Karpas-422 (cell line): Measurements from ENCODE around the gene FCER2. TPM values are rescaled to one million over a fixed set of nuclear protein-coding genes. Genes with fewer than 3 reads are reported as not detected.
A peak's percentile ranks its signal among the peaks of the same experiment; 100 is the strongest.

ENCODE experiments used
- DNase-seq: peaks from one replicate; pipeline ENCODE4 v3.0.0-alpha.2; 2015
- H2AFZ ChIP-seq: fragments of 200-600 bp; sonication (generic); 2 replicates; pipeline ENCODE4 v1.6.1; 2014; ENCODE audit warnings: antibody characterized with exemption, low read length, mixed read lengths
- H3K27ac ChIP-seq: fragments of 200-600 bp; sonication (generic); 2 replicates; pipeline ENCODE4 v1.5.1; 2014; ENCODE audit warnings: mild to moderate bottlenecking, low read length, moderate library complexity
- H3K27me3 ChIP-seq: fragments of 200-600 bp; sonication (generic); 2 replicates; pipeline ENCODE4 v1.6.1; 2014; ENCODE audit warnings: low read length, mixed read lengths
- H3K36me3 ChIP-seq: fragments of 200-600 bp; sonication (generic); 2 replicates; pipeline ENCODE4 v1.6.1; 2014; ENCODE audit warnings: low read length, mixed read lengths; ENCODE audit not compliant: insufficient read depth
- H3K4me1 ChIP-seq: fragments of 200-600 bp; sonication (generic); 2 replicates; pipeline ENCODE4 v1.6.1; 2014; ENCODE audit warnings: mild to moderate bottlenecking, low read length, mixed read lengths
- H3K4me2 ChIP-seq: fragments of 200-600 bp; sonication (generic); 2 replicates; pipeline ENCODE4 v1.6.1; 2014; ENCODE audit warnings: low read length, low read depth, mild to moderate bottlenecking; ENCODE audit not compliant: poor library complexity, severe bottlenecking
- H3K4me3 ChIP-seq: fragments of 200-600 bp; sonication (generic); 2 replicates; pipeline ENCODE4 v1.5.1; 2014; ENCODE audit warnings: mild to moderate bottlenecking, antibody characterized with exemption, low read length, mixed read lengths
- H3K79me2 ChIP-seq: fragments of 200-600 bp; sonication (generic); 2 replicates; pipeline ENCODE4 v1.6.1; 2014; ENCODE audit warnings: mild to moderate bottlenecking, low read length, mixed read lengths
- H3K9ac ChIP-seq: fragments of 200-600 bp; sonication (generic); 2 replicates; pipeline ENCODE4 v1.6.0; 2014; ENCODE audit warnings: low read length
- H3K9me2 ChIP-seq: fragments of 200-600 bp; sonication (generic), shearing (Covaris generic); replicated peaks from 2 replicates; pipeline ENCODE4 v1.6.0; 2014; ENCODE audit warnings: mild to moderate bottlenecking, low read length, moderate library complexity; ENCODE audit not compliant: insufficient read depth
- H3K9me3 ChIP-seq: fragments of 300-700, 200-600 bp; sonication (generic); 2 replicates; pipeline ENCODE4 v1.6.1; 2014; ENCODE audit warnings: low read length, mixed read lengths
- H4K20me1 ChIP-seq: fragments of 200-600 bp; sonication (generic); 2 replicates; pipeline ENCODE4 v1.6.1; 2014; ENCODE audit warnings: mild to moderate bottlenecking, antibody characterized with exemption, low read length, low read depth; ENCODE audit not compliant: insufficient read depth
- total RNA-seq: library from RNA; depleted of rRNA; stranded (reverse); fragments of >200 nt; shearing (Covaris generic); gene quantifications from 2 replicates; pipeline ENCODE4 v1.2.3, GENCODE V29; 2014; ENCODE audit warnings: low replicate concordance

FCER2 gene
- total RNA-seq, 1 experiment from 2014 or later: not detected

DNA sequence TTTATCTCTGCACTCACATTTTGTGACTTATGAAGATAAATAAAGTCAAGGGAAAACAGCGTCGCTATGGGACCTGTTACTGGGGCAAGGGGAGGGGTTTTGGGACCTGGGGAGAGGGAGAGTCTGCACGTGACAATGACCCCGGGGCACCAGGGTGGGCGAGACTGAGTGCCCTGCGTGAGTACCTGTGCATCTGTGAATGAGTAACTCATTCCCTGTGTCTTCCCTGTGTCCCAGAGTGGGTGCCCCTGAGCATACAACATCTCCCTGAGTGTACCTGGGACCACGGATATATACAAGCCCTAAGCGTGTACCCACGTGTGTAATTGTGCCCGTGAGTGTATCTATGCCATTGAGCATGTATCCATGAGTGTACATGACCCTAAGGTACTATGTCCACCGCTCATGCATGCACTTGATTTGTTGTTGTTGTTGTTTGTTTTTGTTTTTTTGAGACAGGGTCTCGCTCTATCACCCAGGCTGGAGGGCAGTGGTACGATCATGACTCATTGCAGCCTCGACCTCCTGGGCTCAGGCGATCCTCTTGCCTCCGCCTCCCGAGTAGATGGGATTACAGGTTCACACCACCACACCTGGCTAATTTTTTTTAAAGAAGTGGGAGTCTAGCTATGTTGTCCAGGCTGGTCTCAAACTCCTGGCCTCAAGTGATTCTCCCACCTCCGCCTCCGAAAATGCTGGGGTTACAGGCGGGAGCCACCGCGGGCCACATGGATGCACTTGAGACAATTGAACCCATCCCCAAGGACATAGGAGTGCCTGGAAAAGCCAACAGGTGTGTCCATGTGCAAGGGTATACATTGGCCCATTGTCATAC, 21.9 kb downstream of the FCER2 start:
- peak overlapping the region; percentile 64 for H2AFZ ChIP-seq
- peak overlapping the region; percentile 29; the same call in 1 of the 2 replicates for H3K9ac ChIP-seq
- peak overlapping the region; percentile 100; the same call in 1 of the 2 replicates for H3K4me3 ChIP-seq
- H3K27ac ChIP-seq: no peak overlapping the region
- H3K9me2 ChIP-seq: no peaks in the 10 kb centered on the region
- H3K4me2 ChIP-seq: peak overlapping the region; percentile 99
- peaks cover 20% of the 10 kb centered on the region for H3K4me1 ChIP-seq
- peaks cover 14% of the 10 kb centered on the region for H3K79me2 ChIP-seq
- no peaks in the 10 kb centered on the region for H3K27me3 ChIP-seq
- 0 out of 2 replicates have a peak, but pooled peaks cover 4% of the 10 kb centered on the region for H3K36me3 ChIP-seq
- no peaks in the 10 kb centered on the region for H3K9me3 ChIP-seq
- H4K20me1 ChIP-seq: peaks cover 13% of the 10 kb centered on the region; the same call in 1 of the 2 replicates
- DNase-seq: no peak

- peak; percentile 63 for DNase-seq
- Histone ChIP-seq H3K79me2 (peaks cover 14% of the 10 kb centered on the region), H3K36me3 (0 out of 2 replicates have a peak, but pooled peaks cover 4% of the 10 kb centered on the region), H4K20me1 (peaks cover 13% of the 10 kb centered on the region; the same call in 1 of the 2 replicates), H3K9ac (no peak overlapping the region), H3K4me3 (no peak overlapping the region), H2AFZ (no peak overlapping the region), H3K9me3 (no peaks in the 10 kb centered on the region), H3K9me2 (no peaks in the 10 kb centered on the region), H3K4me2 (peak overlapping the region; percentile 9), H3K27me3 (no peaks in the 10 kb centered on the region), H3K4me1 (peaks cover 20% of the 10 kb centered on the region), H3K27ac (no peak overlapping the region)
Measured at GRCh38 chr19:7678971-7679751, 22.8 kb downstream of the FCER2 start.

DNA sequence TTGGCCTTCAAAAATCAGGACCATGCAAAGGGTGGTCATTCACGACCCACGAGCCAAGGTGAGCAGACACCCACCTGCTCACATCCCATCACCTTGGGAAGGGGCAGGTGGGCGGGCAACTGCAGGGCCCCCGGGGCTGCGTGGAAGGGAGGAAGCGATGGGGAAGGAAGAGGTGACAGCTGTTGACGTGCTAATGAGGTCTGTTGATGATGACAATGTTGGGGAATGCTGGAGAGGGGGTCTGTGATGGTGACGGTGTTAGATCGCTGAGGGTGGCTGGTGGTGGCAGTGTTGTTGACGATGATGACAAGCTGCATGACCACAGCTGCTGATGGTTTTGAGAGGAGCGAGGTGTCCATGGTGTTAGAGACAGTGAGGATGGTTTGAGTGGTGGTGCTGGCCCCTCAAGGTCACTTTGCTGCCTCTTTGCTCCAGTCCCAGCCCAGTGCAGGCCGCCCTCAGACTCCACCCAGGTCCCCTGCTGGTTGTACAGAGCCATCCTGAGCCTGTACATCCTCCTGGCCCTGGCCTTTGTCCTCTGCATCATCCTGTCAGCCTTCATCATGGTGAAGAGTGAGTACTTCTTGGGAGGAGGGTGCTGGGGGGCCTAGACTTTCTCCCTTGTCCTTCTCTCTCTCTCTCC, 24.1 kb downstream of the FCER2 start:
- Histone ChIP-seq H3K27me3 (no peaks in the 10 kb centered on the region), H3K9me3 (no peaks in the 10 kb centered on the region), H3K79me2 (peaks cover 14% of the 10 kb centered on the region), H2AFZ (no peak overlapping the region), H3K27ac (no peak overlapping the region), H3K4me2 (no peak overlapping the region), H3K9ac (no peak overlapping the region), H3K4me3 (no peak overlapping the region), H4K20me1 (peaks cover 13% of the 10 kb centered on the region; the same call in 1 of the 2 replicates), H3K4me1 (peaks cover 20% of the 10 kb centered on the region), H3K9me2 (no peaks in the 10 kb centered on the region), H3K36me3 (0 out of 2 replicates have a peak, but pooled peaks cover 3% of the 10 kb centered on the region)
- DNase-seq: no peak

DNA sequence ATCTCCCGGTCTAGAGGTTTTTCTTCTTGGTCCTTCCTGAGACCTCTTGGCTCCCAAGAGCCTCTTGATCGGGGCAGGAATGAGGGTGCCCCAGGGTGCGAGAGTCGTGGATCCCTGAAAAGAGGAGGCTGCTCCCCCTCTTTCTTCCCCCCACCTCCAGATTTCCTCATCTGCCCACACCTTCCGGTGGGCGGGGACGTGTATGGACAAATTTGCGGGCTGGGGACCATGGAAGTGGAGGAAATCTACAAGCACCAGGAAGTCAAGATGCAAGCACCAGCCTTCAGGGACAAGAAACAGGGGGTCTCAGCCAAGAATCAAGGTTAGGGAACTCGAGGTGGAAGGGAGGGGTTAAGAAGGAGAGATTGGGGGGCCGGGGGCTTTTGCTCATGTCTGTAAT, 25.1 kb downstream of the FCER2 start, which contains the start of gene MCEMP1:
Gene MCEMP1 (plus strand): TSS at position 237 of the 400 bp plus-strand sequence. CDS start 31 bp downstream, at position 268.
- H3K27ac ChIP-seq: no peak within 1 kb of the TSS
- H3K36me3 ChIP-seq: no peaks in the 10 kb centered on the region
- H2AFZ ChIP-seq: no peak within 1 kb of the TSS
- H3K9me2 ChIP-seq: no peaks in the 10 kb centered on the region
- H3K4me2 ChIP-seq: no peak within 1 kb of the TSS
- H3K27me3 ChIP-seq: no peaks in the 10 kb centered on the region
- H3K9me3 ChIP-seq: no peaks in the 10 kb centered on the region
- H3K4me1 ChIP-seq: peaks cover 17% of the 10 kb centered on the region
- H3K9ac ChIP-seq: no peak within 1 kb of the TSS
- peaks cover 11% of the 10 kb centered on the region for H3K79me2 ChIP-seq
- H3K4me3 ChIP-seq: no peak within 1 kb of the TSS
- H4K20me1 ChIP-seq: 0 out of 2 replicates have a peak, but pooled peaks cover 4% of the 10 kb centered on the region
- DNase-seq: no peak

- Histone ChIP-seq H2AFZ (no peak overlapping the region), H4K20me1 (0 out of 2 replicates have a peak, but pooled peaks cover 2% of the 10 kb centered on the region), H3K9me3 (no peaks in the 10 kb centered on the region), H3K9me2 (no peaks in the 10 kb centered on the region), H3K79me2 (peaks cover 7% of the 10 kb centered on the region), H3K4me3 (no peak overlapping the region), H3K4me2 (no peak overlapping the region), H3K27me3 (no peaks in the 10 kb centered on the region), H3K9ac (no peak overlapping the region), H3K27ac (no peak overlapping the region), H3K36me3 (no peaks in the 10 kb centered on the region), H3K4me1 (peaks cover 12% of the 10 kb centered on the region)
- DNase-seq: no peak
Measured at GRCh38 chr19:7676376-7676775, 25.6 kb downstream of the FCER2 start.

DNA sequence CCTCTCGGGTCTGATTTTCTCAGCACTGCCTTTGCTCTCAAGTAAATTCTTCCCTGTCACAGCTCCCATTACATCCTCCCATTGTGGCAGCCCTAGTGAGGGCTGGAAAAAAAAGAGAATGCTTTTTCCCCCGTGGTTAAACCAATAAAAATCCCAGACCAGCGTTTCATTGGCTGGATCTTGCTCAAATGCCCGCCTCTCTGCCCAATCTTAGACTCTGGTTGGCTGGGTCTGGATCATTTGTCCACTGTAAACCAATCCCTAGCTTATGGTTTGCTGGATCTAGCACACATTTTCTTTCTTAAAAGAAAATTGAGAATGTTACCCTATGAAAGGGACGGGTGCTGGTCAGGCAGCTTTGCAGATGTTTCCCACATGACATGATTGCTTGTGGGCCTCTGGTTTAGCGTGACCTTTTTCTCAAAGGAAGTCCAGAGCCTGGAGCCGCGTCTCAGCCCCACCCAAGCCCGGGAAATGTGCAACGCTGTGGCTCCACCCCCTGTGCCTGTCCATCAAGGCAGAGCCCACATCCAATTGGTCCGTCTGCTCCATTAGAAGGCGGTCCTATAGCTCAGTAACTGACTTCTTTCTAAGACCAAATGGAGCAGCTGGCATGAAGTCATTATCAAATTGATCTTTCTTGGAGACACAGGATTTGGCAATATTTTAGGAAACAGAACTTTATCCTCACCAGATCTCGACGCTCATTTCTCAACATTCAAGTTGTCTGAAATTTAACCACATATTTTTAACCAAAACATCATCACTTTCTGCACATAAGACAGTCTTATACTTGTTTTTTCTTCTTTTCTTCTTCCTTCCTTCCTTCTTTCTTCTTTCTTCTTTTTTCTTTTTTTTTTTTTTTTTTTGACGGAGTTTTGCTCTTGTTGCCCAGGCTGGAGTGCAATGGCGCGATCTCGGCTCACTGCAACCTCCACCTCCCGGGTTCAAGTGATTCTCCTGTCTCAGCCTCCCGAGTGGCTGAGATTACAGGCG, 27.6 kb downstream of the FCER2 start:
- no peak overlapping the region for H3K9ac ChIP-seq
- no peak overlapping the region for H3K4me2 ChIP-seq
- H3K27me3 ChIP-seq: no peaks in the 10 kb centered on the region
- no peaks in the 10 kb centered on the region for H3K9me2 ChIP-seq
- no peaks in the 10 kb centered on the region for H3K79me2 ChIP-seq
- no peak overlapping the region for H3K27ac ChIP-seq
- H3K4me3 ChIP-seq: no peak overlapping the region
- H4K20me1 ChIP-seq: no peaks in the 10 kb centered on the region
- H3K36me3 ChIP-seq: no peaks in the 10 kb centered on the region
- no peak overlapping the region for H2AFZ ChIP-seq
- no peaks in the 10 kb centered on the region for H3K9me3 ChIP-seq
- DNase-seq: peak; percentile 89
- H3K4me1 ChIP-seq: peaks cover 7% of the 10 kb centered on the region

GRCh38 chr19:7672522-7672921, 29.4 kb downstream of the FCER2 start:
- DNase-seq: no peak
- no peaks in the 10 kb centered on the region for H3K36me3 ChIP-seq
- no peak overlapping the region for H3K4me2 ChIP-seq
- H3K9me2 ChIP-seq: no peaks in the 10 kb centered on the region
- H3K4me3 ChIP-seq: no peak overlapping the region
- no peak overlapping the region for H2AFZ ChIP-seq
- H3K4me1 ChIP-seq: peaks cover 4% of the 10 kb centered on the region
- no peaks in the 10 kb centered on the region for H3K9me3 ChIP-seq
- H4K20me1 ChIP-seq: no peaks in the 10 kb centered on the region
- H3K27ac ChIP-seq: no peak overlapping the region
- H3K9ac ChIP-seq: no peak overlapping the region
- no peaks in the 10 kb centered on the region for H3K27me3 ChIP-seq
- no peaks in the 10 kb centered on the region for H3K79me2 ChIP-seq
